HepG2 (cell line): Measurements from ENCODE around the gene BORCS5.

ENCODE experiments used
- EP300 ChIP-seq, 3 experiments: sonication (generic) in 1 of 3; formaldehyde crosslinking in 1 of 3; IDR thresholded peaks; 2 replicates each; pipeline versions ENCODE4 v1.5.1 to v1.6.1; 2011 to 2020; ENCODE audit warnings: low read depth in 2 of 3, low read length in 2 of 3, borderline replicate concordance in 1 of 3, improper control_type of control experiment in 1 of 3, mild to moderate bottlenecking in 1 of 3, missing genetic modification reagents in 1 of 3, moderate library complexity in 1 of 3
- POLR2A ChIP-seq, 2 experiments: IDR thresholded peaks; 2 replicates each; pipeline ENCODE4 v1.6.1; 2011; ENCODE audit warnings: low read depth in 2 of 2, low read length in 2 of 2, mild to moderate bottlenecking in 1 of 2, moderate library complexity in 1 of 2; ENCODE audit not compliant: insufficient read depth in 1 of 2
- SRSF4 ChIP-seq: fragments of 200-400 bp; formaldehyde crosslinking; IDR thresholded peaks from one replicate; pipeline ENCODE4 v1.6.1; 2018; ENCODE audit warnings: mild to moderate bottlenecking, low read depth, low read length, moderate library complexity; ENCODE audit not compliant: poor library complexity, severe bottlenecking
- ZNF18 ChIP-seq: sonication (generic); formaldehyde crosslinking; IDR thresholded peaks from 2 replicates; pipeline ENCODE4 v1.8.0; 2022; ENCODE audit warnings: mild to moderate bottlenecking, missing genetic modification reagents; ENCODE audit not compliant: insufficient replicate concordance

- no peak for TF ChIP-seq POLR2A (IDR thresholded peaks at IDR 0.05; ENCODE audit: insufficient read depth in 1 of 2, low read depth in 2 of 2, low read length in 2 of 2)
- no peak for TF ChIP-seq SRSF4
- TF ChIP-seq EP300 (IDR thresholded peaks at IDR 0.05; ENCODE audit: low read depth in 2 of 2, low read length in 2 of 2): no peak
- TF ChIP-seq EP300 (CRISPR knock-in tag; IDR thresholded peaks at IDR 0.05; ENCODE audit: borderline replicate concordance): no peak
- TF ChIP-seq ZNF18 (CRISPR knock-in tag): no peak
Measured at GRCh38 chr12:12423367-12423766, 66.5 kb downstream of the BORCS5 start.
